GM12864 (cell line): Measurements from ENCODE around the gene TBXA2R.
"Not testable (repeated sequence)": the region's sequence is repeated elsewhere in the genome, so short reads cannot be mapped to it uniquely, and the experiment has no call there.

Experiments used
- DNase-seq: peaks from one replicate; pipeline ENCODE4 v3.0.0-alpha.2; 2011; ENCODE audit warnings: low read depth
- H3K4me3 ChIP-seq: 2 replicates; pipeline ENCODE4 v1.5.1; 2011; ENCODE audit warnings: mild to moderate bottlenecking, low read depth, low read length, control low read depth
- CTCF ChIP-seq: IDR thresholded peaks from 2 replicates; pipeline ENCODE4 v1.5.1; 2011; ENCODE audit warnings: low read depth, mild to moderate bottlenecking, moderate library complexity, low read length, control low read depth, inconsistent platforms; ENCODE audit errors: missing control alignments

Gene TBXA2R

GRCh38 chr19:3632739-3633558, 26.3 kb upstream of the TBXA2R start:
- TF ChIP-seq CTCF: no peak
- no peak overlapping the region for H3K4me3 ChIP-seq
- no peak for DNase-seq

- DNase-seq: no peak
- no peak for TF ChIP-seq CTCF
- H3K4me3 ChIP-seq: no peak overlapping the region
Observed at GRCh38 chr19:3632098-3632497, 25.4 kb upstream of the TBXA2R start.

- no peak for TF ChIP-seq CTCF
- DNase-seq: no peak
- H3K4me3 ChIP-seq: no peak overlapping the region
Observed at GRCh38 chr19:3631053-3631861, 24.6 kb upstream of the TBXA2R start.

GRCh38 chr19:3628766-3629165, 22.1 kb upstream of the TBXA2R start:
- not testable (repeated sequence) for DNase-seq, H3K4me3 ChIP-seq

- DNase-seq: no peak
- 0 out of 2 replicates have a peak overlapping the region, but pooled peaks have one; percentile 15 for H3K4me3 ChIP-seq
- TF ChIP-seq CTCF: no peak
Observed at GRCh38 chr19:3627351-3627723, 20.7 kb upstream of the TBXA2R start.

- no peak for TF ChIP-seq CTCF
- peak; percentile 93 for DNase-seq
- H3K4me3 ChIP-seq: peak within 1 kb of the TSS; percentile 79
Observed at GRCh38 chr19:3626473-3627350, 20.0 kb upstream of the TBXA2R start, which contains the start of gene CACTIN. Gene CACTIN, minus strand, starts transcription at chr19:3626790. Its CDS starts 28 bp downstream, at chr19:3626762.
